ENCODE measurements around the gene RTL1.

The RTL1 gene

GRCh38 chr14:100835548-100836310 is 67.8 kb downstream of the RTL1 start:
- DNase-seq (ENCODE audit: low spot score) (no peak), FAIRE-seq (no peak)

- FAIRE-seq = no peak
- no peak for DNase-seq (ENCODE audit: low spot score)
Observed at GRCh38 chr14:100834794-100835547, 68.6 kb downstream of the RTL1 start.

GRCh38 chr14:100834082-100834793 is 69.3 kb downstream of the RTL1 start:
- FAIRE-seq (no peak), DNase-seq (ENCODE audit: low spot score) (no peak)

GRCh38 chr14:100832311-100832960 is 71.1 kb downstream of the RTL1 start:
- DNase-seq (ENCODE audit: low spot score) (no peak), FAIRE-seq (no peak)

- no peak for DNase-seq (ENCODE audit: low spot score)
- no peak for FAIRE-seq
Observed at GRCh38 chr14:100830681-100831080, 72.8 kb downstream of the RTL1 start.
